ENCODE results near the gene ATG9A. TPM values are rescaled to one million over a fixed set of nuclear protein-coding genes. Genes with fewer than 3 reads are reported as not detected.
A peak's percentile ranks its signal among the peaks of the same experiment; 100 is the strongest.

The ATG9A gene
- total and polyA plus RNA-seq, 2 experiments from 2014 or later: 75.1 to 85.0 TPM

DNA sequence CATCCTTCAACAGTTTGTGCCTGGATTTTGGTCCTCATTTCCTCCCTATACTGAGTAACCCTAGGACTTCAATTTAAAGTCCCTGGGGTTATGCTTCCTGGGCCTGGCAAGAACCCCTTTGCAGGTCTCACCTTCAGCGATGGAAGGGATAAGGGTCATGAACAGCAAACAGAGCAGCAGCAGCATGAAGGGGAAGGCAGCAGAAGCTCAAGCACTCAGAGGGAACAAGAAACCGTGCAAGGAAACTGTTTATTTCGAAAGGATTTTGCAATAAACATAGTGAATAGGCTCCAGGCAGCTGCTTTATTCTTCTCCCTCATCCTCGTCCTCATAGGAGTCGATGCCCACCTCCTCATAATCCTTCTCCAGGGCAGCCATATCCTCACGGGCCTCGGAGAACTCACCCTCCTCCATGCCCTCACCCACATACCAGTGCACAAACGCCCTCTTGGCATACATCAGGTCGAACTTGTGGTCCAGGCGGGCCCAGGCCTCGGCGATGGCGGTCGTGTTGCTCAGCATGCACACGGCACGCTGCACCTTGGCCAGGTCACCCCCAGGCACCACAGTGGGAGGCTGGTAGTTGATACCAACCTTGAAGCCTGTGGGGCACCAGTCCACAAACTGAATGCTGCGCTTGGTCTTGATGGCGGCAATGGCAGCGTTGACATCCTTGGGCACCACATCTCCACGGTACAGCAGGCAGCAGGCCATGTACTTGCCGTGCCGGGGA, 20.8 kb upstream of the ATG9A start:
- Histone ChIP-seq H3K27me3 (peaks cover 41% of the 10 kb centered on the region), H3K4me1 (ENCODE audit: low read depth) (peaks cover 18% of the 10 kb centered on the region), H3K4me3 (no peak overlapping the region), H3K36me3 (no peaks in the 10 kb centered on the region), H3K9me3 (ENCODE audit: low read depth) (no peaks in the 10 kb centered on the region), H3K27ac (no peak overlapping the region)
- no peak for DNase-seq (ENCODE audit: low read depth in 1 of 2, low spot score in 1 of 2)
- TF ChIP-seq, protein P1, sequence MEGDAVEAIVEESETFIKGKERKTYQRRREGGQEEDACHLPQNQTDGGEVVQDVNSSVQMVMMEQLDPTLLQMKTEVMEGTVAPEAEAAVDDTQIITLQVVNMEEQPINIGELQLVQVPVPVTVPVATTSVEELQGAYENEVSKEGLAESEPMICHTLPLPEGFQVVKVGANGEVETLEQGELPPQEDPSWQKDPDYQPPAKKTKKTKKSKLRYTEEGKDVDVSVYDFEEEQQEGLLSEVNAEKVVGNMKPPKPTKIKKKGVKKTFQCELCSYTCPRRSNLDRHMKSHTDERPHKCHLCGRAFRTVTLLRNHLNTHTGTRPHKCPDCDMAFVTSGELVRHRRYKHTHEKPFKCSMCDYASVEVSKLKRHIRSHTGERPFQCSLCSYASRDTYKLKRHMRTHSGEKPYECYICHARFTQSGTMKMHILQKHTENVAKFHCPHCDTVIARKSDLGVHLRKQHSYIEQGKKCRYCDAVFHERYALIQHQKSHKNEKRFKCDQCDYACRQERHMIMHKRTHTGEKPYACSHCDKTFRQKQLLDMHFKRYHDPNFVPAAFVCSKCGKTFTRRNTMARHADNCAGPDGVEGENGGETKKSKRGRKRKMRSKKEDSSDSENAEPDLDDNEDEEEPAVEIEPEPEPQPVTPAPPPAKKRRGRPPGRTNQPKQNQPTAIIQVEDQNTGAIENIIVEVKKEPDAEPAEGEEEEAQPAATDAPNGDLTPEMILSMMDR (IDR thresholded peaks at IDR 0.05; ENCODE audit: low read depth, low read length): no peak

DNA sequence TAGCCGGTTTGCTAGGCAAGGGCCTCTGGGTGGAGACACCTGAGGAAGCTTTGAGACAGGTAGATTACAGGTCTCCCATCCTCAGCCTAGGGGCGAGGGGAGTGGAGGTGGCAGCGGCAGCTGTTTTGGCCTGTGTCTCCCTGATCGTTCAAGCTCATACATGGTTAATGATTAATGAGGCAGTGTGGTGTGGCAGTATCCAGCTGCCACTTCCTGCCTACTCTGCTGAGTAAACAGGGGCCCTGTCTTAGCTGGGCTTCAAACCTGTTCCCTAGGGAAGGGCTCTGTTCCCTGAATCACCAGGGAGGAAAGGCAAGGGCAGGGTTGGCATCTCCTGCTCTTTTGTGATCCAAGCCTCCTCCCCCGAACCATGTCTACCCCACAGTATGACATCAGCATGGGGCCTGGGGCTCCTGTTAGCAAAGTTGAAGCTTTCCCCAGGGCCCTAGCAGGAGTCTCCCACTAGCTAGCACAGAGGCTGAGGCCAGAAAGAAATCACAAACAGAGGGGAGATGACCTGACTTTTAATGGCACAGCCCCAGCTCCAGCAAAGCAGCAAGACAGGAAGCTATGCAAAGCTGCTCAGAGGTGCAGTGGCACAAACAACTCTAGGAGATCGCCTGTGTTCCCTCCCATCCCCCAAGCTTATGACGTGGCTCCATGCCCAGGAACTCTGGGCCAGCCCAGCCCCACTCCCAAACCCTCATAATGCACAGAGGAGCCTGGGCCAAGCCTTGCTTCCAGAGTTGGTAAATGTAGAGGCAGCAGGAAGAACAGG, 20.0 kb upstream of the ATG9A start:
- Histone ChIP-seq H3K9me3 (ENCODE audit: low read depth) (no peaks in the 10 kb centered on the region), H3K4me1 (ENCODE audit: low read depth) (peaks cover 17% of the 10 kb centered on the region), H3K27me3 (peaks cover 32% of the 10 kb centered on the region), H3K27ac (no peak overlapping the region), H3K4me3 (no peak overlapping the region), H3K36me3 (no peaks in the 10 kb centered on the region)
- peak in 1 of 2 donors; percentile 95 for DNase-seq (ENCODE audit: low read depth in 1 of 2, low spot score in 1 of 2)
- TF ChIP-seq, protein P1 (IDR thresholded peaks at IDR 0.05; ENCODE audit: low read depth, low read length): no peak

DNA sequence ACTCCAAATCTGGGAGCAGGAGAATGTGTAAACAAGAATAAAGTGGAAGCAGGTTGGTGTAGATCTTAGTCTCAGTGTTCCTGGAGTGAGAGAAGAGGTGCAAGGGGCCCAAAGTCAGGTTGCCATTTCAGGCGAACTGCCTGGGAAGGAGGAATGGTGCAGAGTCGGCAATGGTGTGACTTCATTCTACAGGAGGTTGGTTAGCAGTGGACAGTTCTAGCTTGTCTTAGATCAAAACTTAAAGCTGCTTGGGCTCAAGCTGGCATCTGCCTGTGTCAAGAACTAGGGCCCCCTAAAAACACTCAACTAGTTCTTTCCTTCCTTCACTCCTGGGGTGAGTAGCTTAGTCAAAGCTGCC, 19.4 kb upstream of the ATG9A start:
- no peak for DNase-seq (ENCODE audit: low read depth in 1 of 2, low spot score in 1 of 2)
- Histone ChIP-seq H3K27ac (no peak overlapping the region), H3K36me3 (no peaks in the 10 kb centered on the region), H3K4me1 (ENCODE audit: low read depth) (peaks cover 16% of the 10 kb centered on the region), H3K27me3 (peaks cover 27% of the 10 kb centered on the region), H3K4me3 (no peak overlapping the region), H3K9me3 (ENCODE audit: low read depth) (no peaks in the 10 kb centered on the region)
- TF ChIP-seq, protein P1 (IDR thresholded peaks at IDR 0.05; ENCODE audit: low read depth, low read length): no peak

DNA sequence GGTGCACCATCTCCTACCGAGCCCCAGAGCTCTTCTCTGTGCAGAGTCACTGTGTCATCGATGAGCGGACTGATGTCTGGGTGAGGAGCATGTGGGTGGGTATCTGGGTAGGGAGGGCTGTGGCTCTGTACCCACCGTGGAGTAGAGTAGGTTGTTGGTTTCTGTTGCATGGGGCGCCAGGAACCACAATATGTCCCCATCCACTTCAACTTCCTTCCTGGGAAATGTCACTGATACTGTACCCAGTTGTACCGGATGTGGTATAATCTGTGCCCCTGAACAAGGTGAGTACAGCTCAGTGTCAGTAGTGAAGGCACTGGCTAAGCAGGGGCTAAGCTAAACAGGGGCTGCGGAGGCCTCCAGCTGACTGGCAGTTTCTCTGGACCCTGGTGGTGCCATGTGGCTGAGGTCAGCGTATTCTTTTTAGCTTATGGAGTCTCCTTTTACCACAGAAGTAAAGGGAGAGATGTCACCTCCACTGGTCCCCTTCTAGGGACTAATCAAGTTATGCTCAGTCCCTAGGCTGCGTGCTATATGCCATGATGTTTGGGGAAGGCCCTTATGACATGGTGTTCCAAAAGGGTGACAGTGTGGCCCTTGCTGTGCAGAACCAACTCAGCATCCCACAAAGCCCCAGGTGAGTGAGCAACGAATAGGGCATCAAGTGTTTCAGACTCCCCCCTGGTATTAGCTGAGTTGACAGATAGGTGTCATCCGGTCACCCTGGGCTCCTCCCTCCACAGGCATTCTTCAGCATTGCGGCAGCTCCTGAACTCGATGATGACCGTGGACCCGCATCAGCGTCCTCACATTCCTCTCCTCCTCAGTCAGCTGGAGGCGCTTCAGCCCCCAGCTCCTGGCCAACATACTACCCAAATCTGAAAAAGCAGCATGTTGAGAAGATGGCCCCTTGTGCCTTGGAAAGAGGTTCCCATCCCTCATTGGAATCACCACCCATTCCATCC, 18.5 kb upstream of the ATG9A start:
- no peaks in the 10 kb centered on the region for H3K9me3 ChIP-seq (ENCODE audit: low read depth)
- no peak overlapping the region for H3K27ac ChIP-seq

DNA sequence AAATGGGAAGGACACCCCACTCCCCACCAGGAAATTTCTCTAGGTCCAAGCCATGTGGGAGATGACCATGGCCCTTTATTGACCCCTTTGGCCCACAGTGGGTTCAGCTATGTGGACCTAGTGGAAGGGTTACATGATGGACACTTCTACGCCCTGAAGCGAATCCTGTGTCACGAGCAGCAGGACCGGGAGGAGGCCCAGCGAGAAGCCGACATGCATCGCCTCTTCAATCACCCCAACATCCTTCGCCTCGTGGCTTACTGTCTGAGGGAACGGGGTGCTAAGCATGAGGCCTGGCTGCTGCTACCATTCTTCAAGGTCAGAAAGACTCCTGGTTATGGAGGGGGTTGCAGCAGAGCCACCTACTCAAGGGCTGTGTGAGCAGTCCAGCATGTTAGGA, 17.1 kb upstream of the ATG9A start:
- Histone ChIP-seq H3K4me1 (ENCODE audit: low read depth) (peaks cover 9% of the 10 kb centered on the region), H3K36me3 (no peaks in the 10 kb centered on the region), H3K27ac (no peak overlapping the region), H3K4me3 (no peak overlapping the region), H3K27me3 (peaks cover 4% of the 10 kb centered on the region), H3K9me3 (ENCODE audit: low read depth) (no peaks in the 10 kb centered on the region)
- TF ChIP-seq, protein P1 (IDR thresholded peaks at IDR 0.05; ENCODE audit: low read depth, low read length): no peak
- DNase-seq (ENCODE audit: low read depth in 1 of 2, low spot score in 1 of 2): no peak

More for the DNA sequence above, 18.5 kb upstream of the ATG9A start:
- Histone ChIP-seq H3K4me3 (no peak overlapping the region), H3K4me1 (ENCODE audit: low read depth) (peaks cover 11% of the 10 kb centered on the region), H3K36me3 (no peaks in the 10 kb centered on the region), H3K27me3 (peaks cover 18% of the 10 kb centered on the region)
- TF ChIP-seq, protein P1 (IDR thresholded peaks at IDR 0.05; ENCODE audit: low read depth, low read length): no peak
- DNase-seq (ENCODE audit: low read depth in 1 of 2, low spot score in 1 of 2): no peak

All from cardiac muscle cell (in vitro differentiated cells and primary cell).